ENCODE data around the gene CDK1. TPM values are rescaled to one million over a fixed set of nuclear protein-coding genes. Genes with fewer than 3 reads are reported as not detected.

CDK1 gene
- total and polyA plus RNA-seq, 2 donors (not counting 3 experiments of a cell fraction or from before 2014, with no cell fraction given) = 19.9 to 70.1 TPM

DNA sequence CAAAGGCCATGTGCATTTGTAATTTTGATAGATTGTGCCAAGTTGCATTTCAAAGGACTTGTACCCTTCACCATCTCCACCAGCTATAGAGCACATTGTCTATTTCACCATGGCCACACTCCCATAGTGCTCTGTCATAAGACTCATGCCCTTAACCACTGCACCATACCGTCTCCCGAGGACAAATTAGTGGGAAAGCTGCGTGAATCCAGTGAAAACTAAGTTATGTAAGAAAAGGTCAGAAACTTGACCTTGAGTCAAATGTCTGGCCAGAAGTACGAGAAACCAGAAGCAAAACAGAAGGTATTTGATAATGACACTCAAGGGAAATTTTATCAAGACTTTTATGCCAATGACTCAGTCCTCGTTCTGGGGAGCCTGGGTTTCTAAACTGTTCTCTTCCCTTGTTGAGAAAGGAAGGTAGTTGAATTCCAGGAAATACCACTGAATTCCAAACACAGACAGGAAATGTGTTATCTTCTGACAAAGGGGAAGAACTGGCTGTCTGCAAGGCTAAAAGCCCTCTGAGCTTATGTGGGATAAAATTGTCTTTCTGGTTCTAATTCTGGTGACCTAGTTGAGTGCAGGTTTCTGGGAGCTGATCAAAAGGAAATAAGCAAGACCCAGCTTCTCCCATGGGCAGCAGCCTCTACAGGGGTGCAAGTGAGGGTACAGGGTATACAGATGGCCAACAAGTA lies 49.7 kb downstream of the CDK1 start:
- intact Hi-C loops (cut with micrococcal nuclease) = loop anchor here (1.0 to 5.0 kb wide), 9 partner anchors 18 to 1255 kb away; partner anchors contain the start of genes CDK1 and RHOBTB1
- Histone ChIP-seq H3K27me3 (ENCODE audit: control insufficient read depth in 2 of 2, insufficient read depth in 2 of 2, low read length in 2 of 2) (no peaks in the 10 kb centered on the region), H3K79me2 (ENCODE audit: control insufficient read depth, insufficient read depth, low read length) (no peaks in the 10 kb centered on the region), H2AFZ (ENCODE audit: low read depth, low read length) (no peak overlapping the region), H3K9ac (replicated peaks; ENCODE audit: extremely low read depth, insufficient read depth, low read length) (peak overlapping the region; percentile 86), H3K4me1 (ENCODE audit: control insufficient read depth, extremely low read depth, insufficient read depth, low read length) (peaks cover 32% of the 10 kb centered on the region), H3K36me3 (ENCODE audit: control insufficient read depth in 2 of 2, extremely low read depth in 1 of 2, insufficient read depth in 2 of 2, low read length in 2 of 2) (no peaks in the 10 kb centered on the region), H3K9me3 (replicated peaks; ENCODE audit: control insufficient read depth, insufficient read depth, low read length) (no peaks in the 10 kb centered on the region), H3K9me1 (replicated peaks; ENCODE audit: control insufficient read depth, extremely low read depth, insufficient read depth, low read length) (no peaks in the 10 kb centered on the region), H4K20me1 (replicated peaks; ENCODE audit: control insufficient read depth, extremely low read depth, insufficient read depth, low read length) (no peaks in the 10 kb centered on the region), H3K4me2 (ENCODE audit: insufficient read depth, low read length) (peak overlapping the region; percentile 87), H3K27ac (ENCODE audit: insufficient read depth, low read depth, low read length) (peak overlapping the region; percentile 98), H3K4me3 (replicated peaks in 1 of 3; ENCODE audit: insufficient read depth in 1 of 3, low read depth in 1 of 3, low read length in 3 of 3) (peak overlapping the region in 1 of 3 experiments; percentile 39)
- ChIA-PET CTCF (interaction anchor here (0.6 to 2.5 kb wide), 8 partner anchors 7 to 1165 kb away, joined by 3 to 20 read pairs (median 4); no protein-coding TSS in a partner anchor), POLR2A (interaction anchor here (0.6 kb wide), 1 partner anchor 118 kb away, joined by 3 read pairs; no protein-coding TSS in a partner anchor)
- BruUV-seq (replicated peaks) = TSS peak; percentile 82
- TF ChIP-seq, protein P1, sequence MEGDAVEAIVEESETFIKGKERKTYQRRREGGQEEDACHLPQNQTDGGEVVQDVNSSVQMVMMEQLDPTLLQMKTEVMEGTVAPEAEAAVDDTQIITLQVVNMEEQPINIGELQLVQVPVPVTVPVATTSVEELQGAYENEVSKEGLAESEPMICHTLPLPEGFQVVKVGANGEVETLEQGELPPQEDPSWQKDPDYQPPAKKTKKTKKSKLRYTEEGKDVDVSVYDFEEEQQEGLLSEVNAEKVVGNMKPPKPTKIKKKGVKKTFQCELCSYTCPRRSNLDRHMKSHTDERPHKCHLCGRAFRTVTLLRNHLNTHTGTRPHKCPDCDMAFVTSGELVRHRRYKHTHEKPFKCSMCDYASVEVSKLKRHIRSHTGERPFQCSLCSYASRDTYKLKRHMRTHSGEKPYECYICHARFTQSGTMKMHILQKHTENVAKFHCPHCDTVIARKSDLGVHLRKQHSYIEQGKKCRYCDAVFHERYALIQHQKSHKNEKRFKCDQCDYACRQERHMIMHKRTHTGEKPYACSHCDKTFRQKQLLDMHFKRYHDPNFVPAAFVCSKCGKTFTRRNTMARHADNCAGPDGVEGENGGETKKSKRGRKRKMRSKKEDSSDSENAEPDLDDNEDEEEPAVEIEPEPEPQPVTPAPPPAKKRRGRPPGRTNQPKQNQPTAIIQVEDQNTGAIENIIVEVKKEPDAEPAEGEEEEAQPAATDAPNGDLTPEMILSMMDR (IDR thresholded peaks at IDR 0.05; ENCODE audit: extremely low read depth in 1 of 2, insufficient read depth in 1 of 2, low read depth in 1 of 2, low read length in 2 of 2) = no peak
- TF ChIP-seq EZH2 (IDR thresholded peaks at IDR 0.05; ENCODE audit: borderline replicate concordance, low read depth, low read length, severe bottlenecking) (no peak), POLR2AphosphoS5 (IDR thresholded peaks at IDR 0.05; ENCODE audit: insufficient read depth, low read depth, low read length) (peak; percentile 68), JUN (IDR thresholded peaks at IDR 0.05; ENCODE audit: borderline replicate concordance, insufficient read depth, insufficient read length, low read depth) (peak; percentile 87), FOS (IDR thresholded peaks at IDR 0.05; ENCODE audit: borderline replicate concordance, insufficient read depth, low read length) (peak; percentile 91), GATA2 (IDR thresholded peaks at IDR 0.05; ENCODE audit: insufficient read depth, insufficient read length, low read depth, low read length) (peak; percentile 97), POLR2A (IDR thresholded peaks at IDR 0.05; ENCODE audit: low read depth, low read length) (no peak), MYC (IDR thresholded peaks at IDR 0.05; ENCODE audit: low read depth, low read length) (no peak)
- TF ChIP-seq, protein P2, sequence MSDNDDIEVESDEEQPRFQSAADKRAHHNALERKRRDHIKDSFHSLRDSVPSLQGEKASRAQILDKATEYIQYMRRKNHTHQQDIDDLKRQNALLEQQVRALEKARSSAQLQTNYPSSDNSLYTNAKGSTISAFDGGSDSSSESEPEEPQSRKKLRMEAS (IDR thresholded peaks at IDR 0.05; ENCODE audit: insufficient read depth, insufficient read length) = no peak
- FAIRE-seq (peak; percentile 98), DNase-seq (ENCODE audit: low read depth, low spot score) (peak; percentile 98)
- dilution Hi-C loops (cut with MboI; ENCODE audit: extremely low pct_ligation_motif_present, low sequenced_read_pairs) = no loop called here

All from endothelial cell of umbilical vein (primary cell).